ENCODE results near the gene DRD3.

The DRD3 gene

GRCh38 chr3:114178770-114179368 lies at the start of gene DRD3:
Gene DRD3, minus strand, starts transcription at chr3:114179052. Its CDS starts 7,060 bp downstream, at chr3:114171992.
- DNase-seq, result no peak

DNA sequence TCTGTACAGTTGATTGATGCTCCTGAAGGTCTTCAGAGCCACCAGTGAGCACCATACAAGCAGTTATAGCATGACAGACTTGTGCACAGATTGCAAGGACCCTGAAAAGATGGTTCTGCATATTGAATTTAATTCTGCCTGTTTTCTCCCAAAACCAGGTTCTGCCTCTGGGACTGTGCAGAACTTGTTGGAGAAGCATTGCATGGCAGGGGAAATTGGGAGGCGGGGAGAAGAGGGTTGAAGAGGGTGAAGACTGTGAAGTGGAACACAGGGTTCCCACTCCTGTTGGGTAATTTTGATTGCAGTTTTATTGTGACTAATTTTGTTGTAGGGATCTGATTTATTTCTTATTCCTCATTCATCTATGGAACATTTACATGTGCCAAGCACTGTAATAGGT lies 48.2 kb upstream of the DRD3 start:
- no peak for DNase-seq

DNA sequence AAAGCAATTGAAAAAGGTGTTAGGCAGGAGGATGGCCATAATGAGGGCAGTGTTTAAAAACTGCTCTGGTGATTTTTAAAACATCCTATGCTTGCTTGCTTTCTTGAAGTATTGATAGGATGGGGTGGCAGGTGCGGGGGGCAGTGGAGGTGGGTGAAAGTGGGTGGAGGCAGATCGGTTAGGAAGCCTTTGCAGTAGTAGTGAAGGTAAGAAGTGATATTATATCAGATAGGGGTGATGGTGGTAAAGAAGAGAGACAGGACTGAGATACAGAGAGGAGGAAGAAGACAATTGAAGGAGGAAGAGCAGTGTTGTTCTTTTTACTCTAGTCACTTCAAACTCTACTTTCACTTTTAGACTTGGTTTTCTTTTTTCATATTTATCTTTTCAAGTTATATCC lies 47.5 kb upstream of the DRD3 start:
- DNase-seq, result no peak

DNA sequence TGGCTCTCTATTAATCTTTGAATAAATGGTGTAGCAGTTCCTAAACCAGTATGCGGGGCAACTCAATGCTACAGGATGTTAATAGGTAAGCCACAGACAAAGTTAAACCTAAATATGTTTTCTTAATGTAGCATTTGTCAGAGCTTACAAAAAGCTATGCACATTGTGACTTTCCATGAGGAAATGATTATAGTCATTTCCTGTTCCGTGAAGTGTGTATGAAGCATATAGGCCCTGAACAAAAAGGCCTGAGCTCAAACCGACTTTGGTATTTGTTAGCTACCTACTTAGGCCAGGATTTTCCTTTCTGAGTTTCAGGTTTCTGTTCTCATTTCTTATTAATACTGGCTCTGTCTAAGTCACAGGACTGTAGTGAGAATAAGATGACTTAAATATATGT lies 44.3 kb upstream of the DRD3 start:
- DNase-seq, result no peak

- no peak for DNase-seq
Observed at GRCh38 chr3:114221881-114222264, 43.0 kb upstream of the DRD3 start.

DNA sequence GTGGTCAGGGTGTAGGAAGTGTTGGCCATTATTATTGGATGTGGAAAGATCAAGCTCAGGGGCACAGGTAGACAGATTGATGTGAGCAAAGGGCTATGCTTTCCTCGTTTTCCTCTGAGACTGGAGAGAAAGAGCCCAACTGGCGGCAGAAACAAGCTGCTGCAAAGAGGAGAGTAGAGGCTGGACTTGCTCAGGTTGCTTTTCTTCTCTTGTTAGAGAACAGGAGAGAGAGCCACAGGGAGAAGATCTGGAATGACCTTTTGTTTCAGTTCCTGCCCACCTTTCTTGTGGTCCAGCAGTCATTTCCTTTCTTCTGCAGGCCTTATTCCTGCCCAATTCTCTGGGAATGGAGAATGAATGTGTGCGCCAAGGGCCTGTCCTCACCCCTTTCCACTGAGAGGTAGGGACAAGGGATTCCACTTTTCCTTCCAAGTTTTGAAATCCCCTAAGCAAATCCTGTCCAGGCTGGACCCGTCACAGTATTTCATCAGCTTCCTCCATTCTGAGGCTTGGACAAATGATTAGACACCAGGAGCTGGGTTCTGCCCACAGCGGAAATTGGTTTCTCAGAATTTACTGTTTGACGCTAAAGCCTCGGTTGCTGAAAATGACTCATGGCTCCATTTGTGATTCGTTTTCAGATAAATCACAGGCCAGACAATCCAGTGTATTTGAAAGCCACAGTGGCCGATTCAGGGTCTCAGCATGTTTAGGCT lies 42.5 kb upstream of the DRD3 start:
- no peak for DNase-seq

- DNase-seq, result no peak
Observed at GRCh38 chr3:114219741-114220140, 40.9 kb upstream of the DRD3 start.

- DNase-seq, result no peak
Observed at GRCh38 chr3:114218578-114219185, 39.8 kb upstream of the DRD3 start.

- no peak for DNase-seq
Observed at GRCh38 chr3:114218006-114218405, 39.2 kb upstream of the DRD3 start.

DNA sequence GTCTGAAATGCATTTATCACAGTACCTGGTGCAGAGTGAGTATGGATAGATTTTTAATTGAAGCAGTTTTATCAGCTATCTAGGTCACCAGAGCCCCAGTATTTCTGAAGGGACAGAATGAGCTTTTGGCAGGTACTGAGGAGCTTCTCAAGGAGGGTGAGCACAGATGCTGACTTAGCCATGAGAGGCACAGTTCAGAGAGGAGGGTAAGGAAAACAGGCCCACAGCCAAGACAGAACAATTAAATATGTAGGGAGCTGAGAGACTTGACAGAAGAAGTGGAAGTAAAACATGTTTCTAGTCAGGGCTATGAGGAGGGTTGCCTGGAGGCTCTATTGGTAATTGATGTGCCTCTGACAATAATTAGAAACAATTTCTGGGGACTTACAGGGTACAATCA lies 38.4 kb upstream of the DRD3 start:
- DNase-seq, result no peak

DNA sequence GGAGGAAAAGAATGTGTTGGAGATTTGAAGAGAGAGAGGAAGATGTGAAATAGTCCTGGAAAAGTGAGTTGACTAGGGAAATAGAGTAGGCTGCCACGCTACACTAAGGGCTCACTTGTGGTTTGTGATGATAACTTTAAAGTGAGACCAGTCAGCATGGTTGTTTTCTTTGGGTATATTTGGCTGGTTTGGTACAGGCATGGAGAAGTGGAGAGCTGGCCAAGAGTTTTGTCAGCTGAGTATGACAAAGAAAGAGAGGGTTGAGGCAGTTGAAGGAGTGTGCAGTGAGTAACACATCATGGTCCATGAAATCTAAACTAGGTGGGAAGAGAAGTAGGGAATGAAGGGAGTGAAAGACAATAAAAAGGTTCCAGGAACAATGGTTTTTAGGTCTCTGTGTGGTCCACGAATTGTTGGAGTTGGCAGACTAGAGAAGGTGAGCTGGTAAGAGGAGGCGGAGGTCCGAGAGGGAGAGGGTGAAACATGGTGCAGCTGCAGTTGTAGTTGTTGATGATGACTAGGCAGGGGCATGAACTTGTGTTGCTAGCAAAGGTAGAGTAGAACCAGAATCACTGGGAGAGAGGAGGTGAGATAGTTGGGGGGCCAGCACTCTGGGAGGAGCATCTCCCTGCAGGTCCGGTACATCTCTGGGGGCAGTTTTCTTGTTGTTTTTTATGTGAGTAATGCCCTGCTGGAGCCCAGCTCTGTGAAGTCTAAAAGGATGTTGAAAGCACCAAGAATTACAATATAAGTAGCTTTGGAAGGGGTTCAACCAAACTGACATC lies 37.5 kb upstream of the DRD3 start:
- no peak for DNase-seq

GRCh38 chr3:114214542-114215341 lies 35.9 kb upstream of the DRD3 start:
- DNase-seq, result no peak

- DNase-seq, result no peak
Observed at GRCh38 chr3:114213627-114214541, 35.0 kb upstream of the DRD3 start.

- no peak for DNase-seq
Observed at GRCh38 chr3:114213292-114213626, 34.4 kb upstream of the DRD3 start.

- no peak for DNase-seq
Observed at GRCh38 chr3:114212646-114213045, 33.8 kb upstream of the DRD3 start.

GRCh38 chr3:114207768-114208167 lies 28.9 kb upstream of the DRD3 start:
- DNase-seq, result no peak

DNA sequence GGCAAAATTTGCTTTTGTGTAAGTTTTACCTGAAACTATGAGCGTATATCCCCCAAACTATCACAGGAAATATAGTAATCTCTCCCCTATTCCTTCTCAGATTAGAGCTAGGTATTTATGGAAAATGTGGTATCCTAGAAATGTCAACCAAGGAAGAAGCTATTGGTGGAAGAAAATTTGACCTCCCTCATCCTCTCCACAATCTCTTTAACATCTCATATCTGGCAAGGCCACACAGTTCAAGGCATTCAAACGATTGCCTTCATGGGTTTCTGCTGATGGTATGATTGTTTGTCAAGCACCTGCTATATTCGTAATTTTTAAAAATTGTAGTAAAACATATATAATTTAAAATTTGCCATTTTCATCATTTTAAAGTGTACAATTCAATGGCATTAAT lies 27.5 kb upstream of the DRD3 start:
- no peak for DNase-seq

GRCh38 chr3:114205541-114205940 lies 26.7 kb upstream of the DRD3 start:
- no peak for DNase-seq

DNA sequence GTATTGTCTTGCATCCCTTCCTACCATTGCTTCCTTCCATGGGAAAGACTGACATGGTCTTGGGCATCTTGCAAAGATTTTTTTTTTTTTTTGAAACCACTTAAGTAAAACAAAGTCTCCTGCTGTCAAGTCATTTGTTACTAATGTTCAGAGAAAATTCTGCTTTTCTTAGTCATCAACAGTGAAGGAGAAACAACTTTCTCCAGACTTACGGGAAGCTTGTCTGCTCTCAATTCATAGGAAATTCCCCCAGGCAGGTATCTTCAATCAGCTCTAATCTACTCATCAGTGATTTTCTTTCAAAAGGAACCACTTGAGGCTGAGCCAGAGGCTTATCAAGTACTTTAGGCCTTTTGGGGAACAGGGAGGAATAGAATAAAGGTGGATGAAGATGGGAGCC lies 15.9 kb upstream of the DRD3 start:
- no peak for DNase-seq

DNA sequence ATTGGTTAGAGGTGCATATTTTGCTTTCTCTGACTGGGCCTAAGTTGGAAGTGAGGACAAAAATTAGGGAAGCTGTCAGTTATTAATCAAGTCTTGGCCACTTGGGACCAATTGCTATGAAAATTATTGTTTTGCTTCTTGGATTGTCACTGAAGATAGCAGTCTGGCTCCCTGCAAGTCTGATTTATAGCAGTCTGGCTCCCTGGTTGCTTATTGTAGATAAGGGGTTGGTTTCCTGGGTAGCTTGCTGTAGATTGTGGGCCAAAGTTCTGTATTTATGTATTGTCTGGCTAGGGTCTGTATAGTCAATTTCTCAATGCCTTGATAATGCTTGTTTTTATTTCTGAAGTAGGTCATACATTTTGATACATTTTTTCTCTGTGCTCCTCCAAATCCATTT lies 13.3 kb upstream of the DRD3 start:
- DNase-seq, result no peak

DNA sequence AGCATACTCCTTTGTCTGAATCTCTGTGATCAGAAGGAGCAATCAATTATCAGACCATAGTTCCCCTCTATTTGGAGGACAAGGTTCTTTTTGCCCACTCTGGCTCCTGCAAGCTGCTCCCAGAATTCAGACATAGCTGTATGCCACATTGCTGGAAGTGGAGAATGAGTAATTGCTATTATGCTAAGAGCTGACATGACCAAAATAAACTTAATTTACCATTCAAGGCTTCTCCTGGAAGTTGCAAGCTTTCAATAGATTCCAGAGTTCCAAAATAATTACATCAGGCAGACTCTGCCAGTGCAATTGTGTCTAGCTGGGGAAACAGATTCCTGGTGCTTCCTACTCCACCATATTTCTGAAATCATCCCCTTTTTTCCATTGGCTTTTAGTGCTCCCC lies 7.6 kb upstream of the DRD3 start:
- DNase-seq, result no peak

DNA sequence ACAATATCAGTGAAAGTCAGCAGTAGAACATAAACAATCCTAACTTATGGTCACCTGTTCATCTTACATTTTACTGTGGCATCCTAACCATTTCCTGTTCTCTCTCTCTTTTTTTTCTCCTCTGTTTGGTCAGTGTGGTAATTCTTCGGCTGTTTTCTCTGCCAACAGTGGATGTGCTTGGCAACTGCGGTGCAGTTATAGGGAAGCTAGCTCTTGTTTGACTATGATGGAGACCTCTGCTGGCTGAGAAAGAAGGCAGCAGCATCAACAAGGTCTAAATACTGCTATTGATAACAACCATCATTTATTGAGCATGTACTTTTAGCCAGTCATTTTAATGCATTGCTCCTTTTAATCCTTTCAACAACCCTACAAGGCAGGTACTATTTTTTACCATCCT lies 723 bp upstream of the DRD3 start:
- peak; percentile 31 for DNase-seq

Measured in NCI-H2081 treated with DMSO at 0.1 percent for 48 hours (cell line).